BLaER1 treated with 17β-estradiol and CSF1 and Interleukin-3, amounts not matched to agents 10 nM and 100 nM (cell line): ENCODE measurements around the gene SLC6A13.
"Not testable (repeated sequence)": the region's sequence is repeated elsewhere in the genome, so short reads cannot be mapped to it uniquely, and the experiment has no call there.

Experiments used
- H3K27ac ChIP-seq, 11 experiments: shearing (Covaris generic); formaldehyde crosslinking; 2 replicates each; pipeline ENCODE4 v1.8.1; 2022
- H3K27me3 ChIP-seq, 11 experiments: shearing (Covaris generic); formaldehyde crosslinking; 2 replicates each; pipeline ENCODE4 v1.8.1; 2022
- H3K36me3 ChIP-seq, 11 experiments: shearing (Covaris generic); formaldehyde crosslinking; 2 replicates each; pipeline ENCODE4 v1.8.1; 2022
- H3K4me1 ChIP-seq, 10 experiments: shearing (Covaris generic); formaldehyde crosslinking; 2 replicates each; pipeline ENCODE4 v1.8.1; 2022
- H3K4me2 ChIP-seq, 11 experiments: shearing (Covaris generic); formaldehyde crosslinking; 2 replicates each; pipeline ENCODE4 v1.8.1; 2022
- H3K4me3 ChIP-seq, 10 experiments: shearing (Covaris generic); formaldehyde crosslinking; 2 replicates each; pipeline ENCODE4 v1.8.1; 2022
- H3K9ac ChIP-seq, 11 experiments: shearing (Covaris generic); formaldehyde crosslinking; 2 replicates each; pipeline ENCODE4 v1.8.1; 2022
- H3K9me3 ChIP-seq, 11 experiments: shearing (Covaris generic); formaldehyde crosslinking; replicated peaks in 1 of 11; 2 replicates each; pipeline ENCODE4 v1.8.1; 2022
- H4K20me1 ChIP-seq, 11 experiments: shearing (Covaris generic); formaldehyde crosslinking; 2 replicates each; pipeline ENCODE4 v1.8.1; 2022
- Cebpa-rat ChIP-seq, 11 experiments: shearing (Covaris generic); IDR thresholded peaks; 2 replicates each; pipeline ENCODE4 v1.8.1; 2022

SLC6A13 gene

GRCh38 chr12:195951-196350 is 66.7 kb downstream of the SLC6A13 start:
- H3K4me1 ChIP-seq, result peaks cover 0 to 5% (median 4%) of the 10 kb centered on the region in 10 experiments; a peak in 5 of 20 replicates
- no peak for TF ChIP-seq Cebpa-rat (IDR thresholded peaks at IDR 0.05)
- no peaks in the 10 kb centered on the region for H3K27me3 ChIP-seq
- H3K36me3 ChIP-seq, result no peaks in the 10 kb centered on the region
- H3K4me3 ChIP-seq, result no peak overlapping the region
- H3K9ac ChIP-seq, result no peak overlapping the region
- no peaks in the 10 kb centered on the region; a peak in 1 of 22 replicates for H4K20me1 ChIP-seq
- H3K9me3 ChIP-seq, result peaks cover 0 to 7% (median 0%) of the 10 kb centered on the region in 11 experiments; a peak in 1 of 22 replicates
- H3K4me2 ChIP-seq, result no peak overlapping the region
- H3K27ac ChIP-seq, result no peak overlapping the region

GRCh38 chr12:195156-195555 is 67.5 kb downstream of the SLC6A13 start:
- Histone ChIP-seq H3K4me3 (no peak overlapping the region), H3K9ac (no peak overlapping the region), H4K20me1 (no peaks in the 10 kb centered on the region; a peak in 1 of 22 replicates), H3K27me3 (no peaks in the 10 kb centered on the region), H3K27ac (no peak overlapping the region), H3K36me3 (no peaks in the 10 kb centered on the region), H3K4me2 (no peak overlapping the region), H3K9me3 (peaks cover 0 to 7% (median 0%) of the 10 kb centered on the region in 11 experiments; a peak in 1 of 22 replicates), H3K4me1 (peaks cover 0 to 5% (median 4%) of the 10 kb centered on the region in 10 experiments; a peak in 5 of 20 replicates)
- TF ChIP-seq Cebpa-rat (IDR thresholded peaks at IDR 0.05), result no peak

- H4K20me1 ChIP-seq, result no peaks in the 10 kb centered on the region; a peak in 1 of 22 replicates
- H3K9me3 ChIP-seq, result peaks cover 0 to 7% (median 0%) of the 10 kb centered on the region in 11 experiments; a peak in 2 of 22 replicates
- no peak overlapping the region for H3K9ac ChIP-seq
- no peak for TF ChIP-seq Cebpa-rat (IDR thresholded peaks at IDR 0.05)
- no peak overlapping the region for H3K4me3 ChIP-seq
- H3K4me2 ChIP-seq, result no peak overlapping the region
- no peaks in the 10 kb centered on the region for H3K27me3 ChIP-seq
- H3K4me1 ChIP-seq, result peaks cover 0 to 7% (median 4%) of the 10 kb centered on the region in 10 experiments; a peak in 5 of 20 replicates
- no peak overlapping the region for H3K27ac ChIP-seq
- no peaks in the 10 kb centered on the region for H3K36me3 ChIP-seq
Measured at GRCh38 chr12:194276-194675, 68.4 kb downstream of the SLC6A13 start.

GRCh38 chr12:193261-193660 is 69.4 kb downstream of the SLC6A13 start:
- H3K27ac ChIP-seq, result no peak overlapping the region
- no peaks in the 10 kb centered on the region for H3K36me3 ChIP-seq
- H4K20me1 ChIP-seq, result no peaks in the 10 kb centered on the region
- peaks cover 0 to 8% (median 4%) of the 10 kb centered on the region in 10 experiments; a peak in 5 of 20 replicates for H3K4me1 ChIP-seq
- no peak overlapping the region for H3K4me3 ChIP-seq
- no peak for TF ChIP-seq Cebpa-rat (IDR thresholded peaks at IDR 0.05)
- H3K4me2 ChIP-seq, result no peak overlapping the region
- no peaks in the 10 kb centered on the region for H3K27me3 ChIP-seq
- no peak overlapping the region for H3K9ac ChIP-seq
- peaks cover 0 to 10% (median 3%) of the 10 kb centered on the region in 11 experiments; a peak in 11 of 22 replicates for H3K9me3 ChIP-seq

- H3K4me1 ChIP-seq, result 0 out of 20 replicates have a peak, but pooled peaks cover 0 to 3% (median 0%) of the 10 kb centered on the region in 10 experiments
- no peaks in the 10 kb centered on the region for H4K20me1 ChIP-seq
- no peak overlapping the region for H3K27ac ChIP-seq
- H3K9me3 ChIP-seq, result peaks cover 0 to 15% (median 6%) of the 10 kb centered on the region in 11 experiments; a peak in 12 of 22 replicates
- no peak for TF ChIP-seq Cebpa-rat (IDR thresholded peaks at IDR 0.05)
- no peaks in the 10 kb centered on the region for H3K36me3 ChIP-seq
- H3K9ac ChIP-seq, result no peak overlapping the region
- no peak overlapping the region for H3K4me3 ChIP-seq
- H3K27me3 ChIP-seq, result no peaks in the 10 kb centered on the region
- H3K4me2 ChIP-seq, result no peak overlapping the region
Measured at GRCh38 chr12:191541-191940, 71.1 kb downstream of the SLC6A13 start.

GRCh38 chr12:190881-191280 is 71.8 kb downstream of the SLC6A13 start:
- peaks cover 0 to 13% (median 6%) of the 10 kb centered on the region in 11 experiments; a peak in 12 of 22 replicates for H3K9me3 ChIP-seq
- 0 out of 20 replicates have a peak, but pooled peaks cover 0 to 3% (median 0%) of the 10 kb centered on the region in 10 experiments for H3K4me1 ChIP-seq
- no peak overlapping the region for H3K4me3 ChIP-seq
- no peaks in the 10 kb centered on the region for H3K27me3 ChIP-seq
- H3K9ac ChIP-seq, result no peak overlapping the region
- H3K27ac ChIP-seq, result no peak overlapping the region
- no peak overlapping the region for H3K4me2 ChIP-seq
- no peaks in the 10 kb centered on the region for H4K20me1 ChIP-seq
- no peaks in the 10 kb centered on the region for H3K36me3 ChIP-seq
- no peak for TF ChIP-seq Cebpa-rat (IDR thresholded peaks at IDR 0.05)

GRCh38 chr12:189622-189962 is 73.0 kb downstream of the SLC6A13 start:
- TF ChIP-seq Cebpa-rat (IDR thresholded peaks at IDR 0.05), result no peak
- no peak overlapping the region for H3K27ac ChIP-seq
- no peaks in the 10 kb centered on the region for H3K27me3 ChIP-seq
- H3K4me3 ChIP-seq, result no peak overlapping the region
- H3K9me3 ChIP-seq, result peaks cover 0 to 13% (median 6%) of the 10 kb centered on the region in 11 experiments; a peak in 12 of 22 replicates
- H3K4me2 ChIP-seq, result peak overlapping the region in 8 of 11 experiments; percentile 14 to 60 (median 28); a peak in 9 of 22 replicates
- H3K9ac ChIP-seq, result no peak overlapping the region
- H3K4me1 ChIP-seq, result peaks cover 0 to 6% (median 1%) of the 10 kb centered on the region in 10 experiments; a peak in 4 of 20 replicates
- H3K36me3 ChIP-seq, result no peaks in the 10 kb centered on the region
- H4K20me1 ChIP-seq, result no peaks in the 10 kb centered on the region

- H3K4me2 ChIP-seq, result peak overlapping the region in 9 of 11 experiments; percentile 14 to 60 (median 26); a peak in 14 of 22 replicates
- H3K36me3 ChIP-seq, result no peaks in the 10 kb centered on the region
- peaks cover 0 to 6% (median 2%) of the 10 kb centered on the region in 10 experiments; a peak in 4 of 20 replicates for H3K4me1 ChIP-seq
- no peak overlapping the region for H3K27ac ChIP-seq
- no peak overlapping the region for H3K9ac ChIP-seq
- H3K27me3 ChIP-seq, result no peaks in the 10 kb centered on the region
- no peak overlapping the region for H3K4me3 ChIP-seq
- TF ChIP-seq Cebpa-rat (IDR thresholded peaks at IDR 0.05), result no peak
- H4K20me1 ChIP-seq, result no peaks in the 10 kb centered on the region
- peaks cover 0 to 13% (median 6%) of the 10 kb centered on the region in 11 experiments; a peak in 12 of 22 replicates for H3K9me3 ChIP-seq
Measured at GRCh38 chr12:188910-189621, 73.6 kb downstream of the SLC6A13 start.

- not testable (repeated sequence) for H3K9ac ChIP-seq, H3K4me3 ChIP-seq, H3K4me1 ChIP-seq, H3K4me2 ChIP-seq, H3K27ac ChIP-seq, H4K20me1 ChIP-seq, H3K36me3 ChIP-seq, H3K27me3 ChIP-seq
- H3K9me3 ChIP-seq, result peaks cover 0 to 13% (median 6%) of the 10 kb centered on the region in 11 experiments; a peak in 12 of 22 replicates
Measured at GRCh38 chr12:187986-188909, 74.4 kb downstream of the SLC6A13 start.
